NCI-H1092 (cell line): ENCODE results near the gene RAD54L.
"Not testable (repeated sequence)": the region's sequence is repeated elsewhere in the genome, so short reads cannot be mapped to it uniquely, and the experiment has no call there.

Experiments
- DNase-seq: peaks from one replicate; lab custom pipeline; 2025; lab: John Stamatoyannopoulos, UW

RAD54L gene

GRCh38 chr1:46319960-46320914 is 72.7 kb downstream of the RAD54L start:
- DNase-seq, result not testable (repeated sequence)

GRCh38 chr1:46322191-46322590 is 74.6 kb downstream of the RAD54L start:
- not testable (repeated sequence) for DNase-seq

- not testable (repeated sequence) for DNase-seq
These were observed 77.9 kb downstream of the RAD54L start for GRCh38 chr1:46325285-46326076.
